Liver (tissue), 9 donors: ENCODE results near the gene CEP43. TPM values are rescaled to one million over a fixed set of nuclear protein-coding genes. Genes with fewer than 3 reads are reported as not detected.
A peak's percentile ranks its signal among the peaks of the same experiment; 100 is the strongest.

Source experiments
- DNase-seq: peaks from one replicate; pipeline ENCODE4 v3.0.0-alpha.2; 2017; ENCODE audit warnings: low spot score
- H3K27ac ChIP-seq, 2 donors: one replicate each; pipeline ENCODE4 v1.7.0; 2013; ENCODE audit warnings: inconsistent platforms in 2 of 2, low read length in 2 of 2, control low read depth in 1 of 2, low read depth in 1 of 2, mild to moderate bottlenecking in 1 of 2
- H3K27me3 ChIP-seq, 4 donors: one replicate each; pipeline versions ENCODE4 v1.6.1 to v1.7.0; 2013; ENCODE audit warnings: low read length in 3 of 4, inconsistent platforms in 1 of 4, mild to moderate bottlenecking in 1 of 4, moderate library complexity in 1 of 4; ENCODE audit not compliant: control insufficient read depth in 4 of 4, insufficient read depth in 4 of 4
- H3K36me3 ChIP-seq, 4 donors: one replicate each; pipeline versions ENCODE4 v1.6.1 to v1.7.0; 2013; ENCODE audit warnings: low read length in 3 of 4, mild to moderate bottlenecking in 3 of 4, low read depth in 1 of 4, moderate library complexity in 1 of 4; ENCODE audit not compliant: control insufficient read depth in 4 of 4, insufficient read depth in 3 of 4
- H3K4me1 ChIP-seq, 4 donors: one replicate each; pipeline versions ENCODE4 v1.6.1 to v1.7.0; 2013; ENCODE audit warnings: low read length in 3 of 4, mild to moderate bottlenecking in 3 of 4, moderate library complexity in 1 of 4; ENCODE audit not compliant: control insufficient read depth in 4 of 4, insufficient read depth in 4 of 4
- H3K4me3 ChIP-seq, 3 donors: one replicate each; pipeline versions ENCODE4 v1.6.1 to v1.7.0; 2013; ENCODE audit warnings: low read length in 3 of 3, control low read depth in 1 of 3, low read depth in 1 of 3, mild to moderate bottlenecking in 1 of 3
- H3K9ac ChIP-seq, 2 donors: one replicate each; pipeline ENCODE4 v1.7.0; 2013; ENCODE audit warnings: low read length in 2 of 2, mild to moderate bottlenecking in 2 of 2, moderate library complexity in 2 of 2, control low read depth in 1 of 2, low read depth in 1 of 2
- H3K9me3 ChIP-seq, 4 donors: one replicate each; pipeline versions ENCODE4 v1.6.1 to v1.7.0; 2013; ENCODE audit warnings: low read length in 3 of 4; ENCODE audit not compliant: control insufficient read depth in 4 of 4
- ATF3 ChIP-seq: IDR thresholded peaks from 2 replicates; pipeline ENCODE4 v1.6.1; 2016; ENCODE audit warnings: antibody characterized with exemption
- CTCF ChIP-seq: fragments of 150-350 bp; IDR thresholded peaks from 2 replicates; pipeline ENCODE4 v1.5.1; 2017; ENCODE audit warnings: improper control_type of control experiment, low read depth, low read length; ENCODE audit not compliant: missing input control
- EGR1 ChIP-seq, 2 donors: IDR thresholded peaks; 2 replicates each; pipeline ENCODE4 v1.6.1; 2016 to 2018; ENCODE audit warnings: antibody characterized with exemption in 2 of 2, low read depth in 2 of 2
- FOXA1 ChIP-seq: IDR thresholded peaks from 2 replicates; pipeline ENCODE4 v1.6.1; 2016; ENCODE audit warnings: antibody characterized with exemption
- FOXA2 ChIP-seq: IDR thresholded peaks from 2 replicates; pipeline ENCODE4 v1.6.1; 2016; ENCODE audit warnings: antibody characterized with exemption
- GABPA ChIP-seq, 2 donors: IDR thresholded peaks in 1 of 2; conservative IDR thresholded peaks in 1 of 2; 2 replicates each; pipeline ENCODE4 v1.6.1; 2016; ENCODE audit warnings: antibody characterized with exemption in 2 of 2, mild to moderate bottlenecking in 1 of 2, moderate library complexity in 1 of 2
- HNF4A ChIP-seq, 2 donors: conservative IDR thresholded peaks; 2 replicates each; pipeline ENCODE4 v1.6.1; 2016; ENCODE audit warnings: antibody characterized with exemption in 2 of 2, mild to moderate bottlenecking in 2 of 2
- HNF4G ChIP-seq: IDR thresholded peaks from 2 replicates; pipeline ENCODE4 v1.6.1; 2016; ENCODE audit warnings: antibody characterized with exemption
- JUND ChIP-seq, 2 donors: IDR thresholded peaks; 2 replicates each; pipeline ENCODE4 v1.6.1; 2016; ENCODE audit warnings: antibody characterized with exemption in 2 of 2
- MAX ChIP-seq: IDR thresholded peaks from 2 replicates; pipeline ENCODE4 v1.6.1; 2016; ENCODE audit warnings: antibody characterized with exemption
- NR2F2 ChIP-seq: IDR thresholded peaks from 2 replicates; pipeline ENCODE4 v1.6.1; 2016; ENCODE audit warnings: antibody characterized with exemption
- RAD21 ChIP-seq, 2 donors: IDR thresholded peaks; 2 replicates each; pipeline ENCODE4 v1.6.1; 2016; ENCODE audit warnings: antibody characterized with exemption in 2 of 2, mild to moderate bottlenecking in 2 of 2
- REST ChIP-seq: IDR thresholded peaks from 2 replicates; pipeline ENCODE4 v1.6.1; 2016; ENCODE audit warnings: antibody characterized with exemption, mild to moderate bottlenecking
- RXRA ChIP-seq, 2 donors: IDR thresholded peaks; 2 replicates each; pipeline ENCODE4 v1.6.1; 2017 to 2018; ENCODE audit warnings: antibody characterized with exemption in 2 of 2, mild to moderate bottlenecking in 1 of 2
- SP1 ChIP-seq: IDR thresholded peaks from 2 replicates; pipeline ENCODE4 v1.6.1; 2018; ENCODE audit warnings: antibody characterized with exemption, mild to moderate bottlenecking
- TAF1 ChIP-seq: conservative IDR thresholded peaks from 2 replicates; pipeline ENCODE4 v1.6.1; 2016; ENCODE audit warnings: antibody characterized with exemption, mild to moderate bottlenecking
- YY1 ChIP-seq: IDR thresholded peaks from 2 replicates; pipeline ENCODE4 v1.6.1; 2016; ENCODE audit warnings: antibody characterized with exemption, mild to moderate bottlenecking
- ZBTB33 ChIP-seq: IDR thresholded peaks from 2 replicates; pipeline ENCODE4 v1.6.1; 2016; ENCODE audit warnings: antibody characterized with exemption
- WGBS: extraction: QIAGEN DNeasy Blood & Tissue Kit; methylation state at CpG from one replicate; pipeline ENCODE4 v1.1.7; 2013; 5-methylcytosine and 5-hydroxymethylcytosine counted together
- polyA plus RNA-seq, 2 donors: library from polyadenylated mRNA; stranded (reverse) in 1 of 2; unstranded in 1 of 2; fragments of 200-250 nt in 1 of 2; fragments of >200 nt in 1 of 2; fragmentation: Nextera tagmentation in 1 of 2; extraction: Ambion mirVana in 1 of 2; gene quantifications; one replicate each; pipeline versions ENCODE4 v1.2.1 to v1.2.3, GENCODE V29; 2013 to 2015
- total RNA-seq, 2 donors: library from RNA; depleted of rRNA; stranded (reverse); fragments of >200 nt; gene quantifications; one replicate each; pipeline ENCODE4 v1.2.3, GENCODE V29; 2014
- donor health status: healthy.
- donor health status: healthy.
- donor health status: healthy.
- donor health status: healthy.
- donor health status: healthy.

The CEP43 gene
- total RNA-seq (10 to 100 TPM; 22.0 to 32.0 TPM), polyA plus RNA-seq (10 to 100 TPM; 12.0 to 14.0 TPM)

GRCh38 chr6:166999145-166999883 lies at the start of gene CEP43:
TSS of gene CEP43 (plus strand) at chr6:166999397. CDS start at chr6:166999413, 16 bp downstream.
- Histone ChIP-seq H3K36me3 (no peaks in the 10 kb centered on the region), H3K27ac (peak within 1 kb of the TSS; percentile 74 to 85), H3K4me3 (peak within 1 kb of the TSS; percentile 71 to 98 (median 93)), H3K9me3 (no peaks in the 10 kb centered on the region), H3K9ac (peak within 1 kb of the TSS; percentile 82 to 86), H3K4me1 (peaks cover 5 to 62% (median 50%) of the 10 kb centered on the region in 4 donors), H3K27me3 (no peaks in the 10 kb centered on the region)
- under 1% methylated on average over 93 of the region's 93 CpGs for WGBS
- DNase-seq = peak; percentile 96
- no peak for TF ChIP-seq MAX
- TF ChIP-seq TAF1 = no peak
- TF ChIP-seq REST = no peak
- TF ChIP-seq CTCF = no peak
- no peak for TF ChIP-seq ATF3
- TF ChIP-seq JUND (IDR thresholded peaks at IDR 0.05) = no peak
- no peak for TF ChIP-seq HNF4G
- TF ChIP-seq FOXA2 = no peak
- peak; percentile 97 for TF ChIP-seq YY1
- peak in 1 of 2 donors; percentile 6 for TF ChIP-seq HNF4A (conservative IDR thresholded peaks at IDR 0.05)
- no peak for TF ChIP-seq RXRA (IDR thresholded peaks at IDR 0.05)
- TF ChIP-seq GABPA (IDR thresholded peaks at IDR 0.05 in 1 of 2, conservative IDR thresholded peaks at IDR 0.05 in 1 of 2) = no peak
- TF ChIP-seq NR2F2 = no peak
- TF ChIP-seq SP1 = peak; percentile 42
- TF ChIP-seq EGR1 (IDR thresholded peaks at IDR 0.05; ENCODE audit: low read depth in 2 of 2) = peak; percentile 57 to 92
- TF ChIP-seq RAD21 (IDR thresholded peaks at IDR 0.05) = peak in 1 of 2 donors; percentile 4
- no peak for TF ChIP-seq ZBTB33
- TF ChIP-seq FOXA1 = no peak
